HCT116 (cell line): Measurements from ENCODE around the gene POC1A. TPM values are rescaled to one million over a fixed set of nuclear protein-coding genes. Genes with fewer than 3 reads are reported as not detected.
"Not testable (repeated sequence)": the region's sequence is repeated elsewhere in the genome, so short reads cannot be mapped to it uniquely, and the experiment has no call there.

Source experiments
- ATAC-seq: fragments of 200-7000 bp; cut with Tn5 transposase; 2 replicates; pipeline ENCODE4 v1.9.1; 2020; ENCODE audit warnings: mild to moderate bottlenecking, moderate library complexity
- BruUV-seq: library from RNA; stranded (reverse); fragments of 400-500 nt; replicated peaks from 2 replicates; lab custom pipeline; 2021; lab: Mats Ljungman, UMichigan
- CTCF ChIA-PET: fragments of 300-600 bp; sonication (Branson Sonifier 250); formaldehyde crosslinking; loops from one replicate; lab custom pipeline; 2021; ENCODE audit warnings: antibody characterized with exemption; lab: Charles Lee
- POLR2A ChIA-PET: fragments of 300-600, 350-600 bp; sonication (Branson Sonifier 250); formaldehyde crosslinking; loops from one replicate; lab custom pipeline; 2021; ENCODE audit warnings: antibody characterized with exemption; lab: Charles Lee
- RAD21 ChIA-PET, 2 experiments: fragments of 300-600 bp; sonication (Branson Sonifier 250); formaldehyde crosslinking; loops; one replicate each; lab custom pipeline; 2023; ENCODE audit warnings: low total read pairs in 2 of 2; ENCODE audit not compliant: uncharacterized antibody in 2 of 2, unreplicated experiment in 2 of 2, low non-redundant PET in 1 of 2; lab: Charles Lee
- DNase-seq: peaks from one replicate; pipeline ENCODE4 v3.0.0-alpha.2; 2010; ENCODE audit warnings: low read depth, low spot score
- H2AFZ ChIP-seq: fragments of 200-600 bp; shearing (Covaris generic), sonication (generic); 2 replicates; pipeline ENCODE4 v1.6.1; 2017; ENCODE audit warnings: low read depth, mixed run types, mixed read lengths, antibody characterized with exemption, low read length; ENCODE audit not compliant: poor library complexity, severe bottlenecking
- H3K27ac ChIP-seq: 2 replicates; pipeline ENCODE4 v1.5.1; 2012; ENCODE audit warnings: low read depth, low read length
- H3K27me3 ChIP-seq: fragments of 200-600 bp; sonication (generic); 2 replicates; pipeline ENCODE4 v1.6.1; 2016; ENCODE audit warnings: mixed run types, low read length, mixed read lengths; ENCODE audit not compliant: insufficient read depth
- H3K36me3 ChIP-seq, 2 experiments: fragments of 200-500 bp in 1 of 2; fragments of 200-600 bp in 1 of 2; sonication (Bioruptor generic) in 1 of 2; sonication (generic) in 1 of 2; 2 replicates each; pipeline versions ENCODE4 v1.5.1 to v1.6.1; 2014 to 2016; ENCODE audit warnings: low read length in 2 of 2, inconsistent platforms in 1 of 2, mixed read lengths in 1 of 2, mixed run types in 1 of 2; ENCODE audit not compliant: insufficient read depth in 2 of 2, control insufficient read depth in 1 of 2
- H3K4me1 ChIP-seq, 2 experiments: fragments of 200-600 bp in 1 of 2; sonication (generic) in 1 of 2; 2 replicates each; pipeline versions ENCODE4 v1.5.1 to v1.6.1; 2012 to 2017; ENCODE audit warnings: low read length in 2 of 2, inconsistent platforms in 1 of 2, mild to moderate bottlenecking in 1 of 2, mixed read lengths in 1 of 2, mixed run types in 1 of 2, moderate library complexity in 1 of 2; ENCODE audit not compliant: insufficient read depth in 2 of 2, control insufficient read depth in 1 of 2
- H3K4me2 ChIP-seq: fragments of 200-600 bp; sonication (generic); 2 replicates; pipeline ENCODE4 v1.6.1; 2017; ENCODE audit warnings: mixed run types, low read length, mixed read lengths
- H3K4me3 ChIP-seq, 2 experiments: fragments of 200-600 bp in 1 of 2; sonication (generic) in 1 of 2; replicated peaks in 1 of 2; 2 replicates each; pipeline ENCODE4 v1.5.1; 2011 to 2016; ENCODE audit warnings: low read length in 2 of 2, control low read depth in 1 of 2, low read depth in 1 of 2, mild to moderate bottlenecking in 1 of 2, mixed read lengths in 1 of 2, mixed run types in 1 of 2
- H3K79me2 ChIP-seq: fragments of 200-600 bp; sonication (generic); 2 replicates; pipeline ENCODE4 v1.6.1; 2017; ENCODE audit warnings: mild to moderate bottlenecking, mixed run types, low read length, moderate library complexity, mixed read lengths; ENCODE audit not compliant: insufficient read depth
- H3K9ac ChIP-seq: fragments of 200-600 bp; sonication (generic); 2 replicates; pipeline ENCODE4 v1.6.1; 2016; ENCODE audit warnings: low read length, mixed read lengths
- H3K9me2 ChIP-seq: fragments of 200-600 bp; sonication (generic), shearing (Covaris generic); 2 replicates; pipeline ENCODE4 v1.6.1; 2017; ENCODE audit warnings: mixed run types, mild to moderate bottlenecking, moderate library complexity; ENCODE audit not compliant: insufficient read depth
- H3K9me3 ChIP-seq, 2 experiments: fragments of 200-500 bp in 1 of 2; fragments of 200-600 bp in 1 of 2; sonication (Bioruptor generic) in 1 of 2; sonication (generic) in 1 of 2; 2 replicates each; pipeline ENCODE4 v1.6.1; 2014 to 2017; ENCODE audit warnings: low read length in 2 of 2, mixed read lengths in 2 of 2, inconsistent platforms in 1 of 2, low read depth in 1 of 2, mild to moderate bottlenecking in 1 of 2, mixed run types in 1 of 2, moderate library complexity in 1 of 2; ENCODE audit not compliant: control insufficient read depth in 1 of 2, insufficient read depth in 1 of 2
- H4K20me1 ChIP-seq: fragments of 200-600 bp; sonication (generic), shearing (Covaris generic); 2 replicates; pipeline ENCODE4 v1.6.1; 2017; ENCODE audit warnings: mixed run types, mild to moderate bottlenecking, moderate library complexity; ENCODE audit not compliant: insufficient read depth
- CBX3 ChIP-seq: IDR thresholded peaks from 2 replicates; pipeline ENCODE4 v1.6.1; 2012; ENCODE audit warnings: low read depth
- CEBPB ChIP-seq: IDR thresholded peaks from 2 replicates; pipeline ENCODE4 v1.6.1; 2012; ENCODE audit warnings: low read depth
- EGR1 ChIP-seq: IDR thresholded peaks from 2 replicates; pipeline ENCODE4 v1.6.1; 2012; ENCODE audit warnings: low read depth
- FOSL1 ChIP-seq: IDR thresholded peaks from 2 replicates; pipeline ENCODE4 v1.6.1; 2012; ENCODE audit warnings: low read depth
- JUND ChIP-seq: IDR thresholded peaks from 2 replicates; pipeline ENCODE4 v1.6.1; 2012
- POLR2AphosphoS5 ChIP-seq: IDR thresholded peaks from 2 replicates; pipeline ENCODE4 v1.6.1; 2011; ENCODE audit warnings: mild to moderate bottlenecking, low read depth, low read length, moderate library complexity
- RAD21 ChIP-seq: IDR thresholded peaks from 2 replicates; pipeline ENCODE4 v1.6.1; 2012; ENCODE audit warnings: low read depth, mild to moderate bottlenecking
- SP1 ChIP-seq: IDR thresholded peaks from 2 replicates; pipeline ENCODE4 v1.6.1; 2012; ENCODE audit warnings: low read depth
- SRF ChIP-seq: IDR thresholded peaks from 2 replicates; pipeline ENCODE4 v1.6.1; 2012; ENCODE audit warnings: low read depth
- TCF7L2 ChIP-seq: IDR thresholded peaks from 2 replicates; pipeline ENCODE4 v1.7.0; 2011; ENCODE audit warnings: borderline replicate concordance, inconsistent platforms; ENCODE audit not compliant: insufficient read depth, insufficient read length; ENCODE audit errors: extremely low read depth
- ZNF274 ChIP-seq: fragments of 200-500 bp; sonication (Bioruptor generic); IDR thresholded peaks from 2 replicates; pipeline ENCODE4 v1.6.1; 2014; ENCODE audit warnings: mild to moderate bottlenecking, low read depth, low read length, inconsistent platforms
- intact Hi-C: fragments of 100-400 bp; cut with micrococcal nuclease; formaldehyde crosslinking; loops from 2 replicates; pipeline ENCODE4 v1.10.0; 2022
- total RNA-seq: library from RNA; stranded (reverse); gene quantifications from one replicate; pipeline ENCODE4 v1.2.1, GENCODE V29; 2021; ENCODE audit not compliant: unreplicated experiment
- TF ChIP-seq, protein P1 (sequence below): IDR thresholded peaks from 2 replicates; pipeline ENCODE4 v1.6.1; 2012
- TF ChIP-seq, protein P2 (sequence below), 3 experiments: fragments of 200-600 bp in 1 of 3; sonication (generic) in 1 of 3; IDR thresholded peaks in 2 of 3; conservative IDR thresholded peaks in 1 of 3; 2 replicates each; pipeline ENCODE4 v1.5.1; 2012 to 2017; ENCODE audit warnings: low read depth in 2 of 3, low read length in 2 of 3, antibody characterized with exemption in 1 of 3, borderline replicate concordance in 1 of 3, control low read depth in 1 of 3, mild to moderate bottlenecking in 1 of 3, mixed read lengths in 1 of 3, mixed run types in 1 of 3, moderate library complexity in 1 of 3; ENCODE audit not compliant: insufficient read depth in 1 of 3

POC1A gene
- total RNA-seq, 1 experiment from 2014 or later: 34.0 TPM

DNA sequence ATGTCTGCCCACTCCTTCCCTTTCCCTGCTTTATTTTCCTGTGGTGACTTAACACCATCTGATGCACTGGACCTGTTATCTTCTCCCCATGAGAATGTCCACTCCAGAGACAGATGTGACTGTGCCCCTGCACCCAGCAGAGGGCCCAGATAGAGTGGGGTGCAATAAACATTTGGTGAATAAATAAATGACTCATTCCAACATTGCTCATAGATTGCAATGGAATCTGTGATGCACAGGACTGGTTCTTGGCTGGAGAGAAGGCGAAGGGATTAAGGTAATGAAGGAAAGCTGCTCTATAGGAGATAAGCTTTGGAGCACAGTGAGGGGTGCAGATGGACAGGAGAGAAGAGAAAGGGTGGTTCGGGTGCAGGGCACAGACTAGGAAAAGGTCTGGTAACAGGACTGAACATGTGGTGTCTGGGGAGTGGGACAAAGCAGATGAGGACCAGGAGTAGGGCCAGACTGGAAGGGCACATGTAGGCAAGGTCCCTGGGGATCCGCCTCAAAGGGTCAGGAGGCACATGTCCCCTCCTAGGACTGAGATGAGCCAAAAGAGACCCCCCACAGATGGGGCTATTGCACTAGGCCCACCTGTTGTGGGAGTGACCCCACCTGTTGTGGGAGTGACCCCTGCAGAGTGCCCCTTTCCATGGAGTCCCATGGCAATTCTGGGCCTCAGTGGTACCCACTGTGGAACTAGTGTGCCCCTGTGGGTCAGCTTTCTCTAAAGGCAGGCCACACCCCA lies 17.5 kb upstream of the POC1A start:
- peak overlapping the region; percentile 31 for H3K4me2 ChIP-seq
- ChIA-PET RAD21 (no interaction called here), POLR2A (interaction anchor here (2.7 kb wide), 1 partner anchor 17 kb away, joined by 13 read pairs; the partner anchor contains the start of gene POC1A), CTCF (no interaction called here)
- intact Hi-C loops: no loop called here
- H4K20me1 ChIP-seq: no peaks in the 10 kb centered on the region
- no peaks in the 10 kb centered on the region for H3K79me2 ChIP-seq
- peaks cover 6 to 15% of the 10 kb centered on the region in 2 experiments; a peak in 3 of 4 replicates for H3K4me1 ChIP-seq
- DNase-seq: peak; percentile 27
- H3K27me3 ChIP-seq: no peaks in the 10 kb centered on the region
- H3K9ac ChIP-seq: no peak overlapping the region
- ATAC-seq: peak; percentile 68
- no peaks in the 10 kb centered on the region for H3K9me3 ChIP-seq
- no peak overlapping the region for H2AFZ ChIP-seq
- H3K27ac ChIP-seq: no peak overlapping the region
- H3K4me3 ChIP-seq: no peak overlapping the region
- no peaks in the 10 kb centered on the region for H3K36me3 ChIP-seq
- no TSS peak for BruUV-seq
- H3K9me2 ChIP-seq: no peaks in the 10 kb centered on the region
- TF ChIP-seq EGR1 (0 out of 2 replicates have a peak, but pooled peaks have one; percentile 44), FOSL1 (peak; percentile 98), TCF7L2 (no peak), SP1 (peak; percentile 86), CEBPB (peak; percentile 88), POLR2AphosphoS5 (peak; percentile 32; the same call in 1 of the 2 replicates), RAD21 (peak; percentile 38; the same call in 1 of the 2 replicates), SRF (peak; percentile 41; the same call in 1 of the 2 replicates), CBX3 (peak; percentile 83), JUND (peak; percentile 93), ZNF274 (no peak)
- TF ChIP-seq, protein P1, sequence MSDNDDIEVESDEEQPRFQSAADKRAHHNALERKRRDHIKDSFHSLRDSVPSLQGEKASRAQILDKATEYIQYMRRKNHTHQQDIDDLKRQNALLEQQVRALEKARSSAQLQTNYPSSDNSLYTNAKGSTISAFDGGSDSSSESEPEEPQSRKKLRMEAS: no peak; the same call in 1 of the 2 replicates
- TF ChIP-seq, protein P2, sequence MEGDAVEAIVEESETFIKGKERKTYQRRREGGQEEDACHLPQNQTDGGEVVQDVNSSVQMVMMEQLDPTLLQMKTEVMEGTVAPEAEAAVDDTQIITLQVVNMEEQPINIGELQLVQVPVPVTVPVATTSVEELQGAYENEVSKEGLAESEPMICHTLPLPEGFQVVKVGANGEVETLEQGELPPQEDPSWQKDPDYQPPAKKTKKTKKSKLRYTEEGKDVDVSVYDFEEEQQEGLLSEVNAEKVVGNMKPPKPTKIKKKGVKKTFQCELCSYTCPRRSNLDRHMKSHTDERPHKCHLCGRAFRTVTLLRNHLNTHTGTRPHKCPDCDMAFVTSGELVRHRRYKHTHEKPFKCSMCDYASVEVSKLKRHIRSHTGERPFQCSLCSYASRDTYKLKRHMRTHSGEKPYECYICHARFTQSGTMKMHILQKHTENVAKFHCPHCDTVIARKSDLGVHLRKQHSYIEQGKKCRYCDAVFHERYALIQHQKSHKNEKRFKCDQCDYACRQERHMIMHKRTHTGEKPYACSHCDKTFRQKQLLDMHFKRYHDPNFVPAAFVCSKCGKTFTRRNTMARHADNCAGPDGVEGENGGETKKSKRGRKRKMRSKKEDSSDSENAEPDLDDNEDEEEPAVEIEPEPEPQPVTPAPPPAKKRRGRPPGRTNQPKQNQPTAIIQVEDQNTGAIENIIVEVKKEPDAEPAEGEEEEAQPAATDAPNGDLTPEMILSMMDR (IDR thresholded peaks at IDR 0.05 in 2 of 3, conservative IDR thresholded peaks at IDR 0.05 in 1 of 3; ENCODE audit: borderline replicate concordance in 1 of 3, insufficient read depth in 1 of 3, low read depth in 2 of 3, low read length in 2 of 3): peak in 1 of 3 experiments; percentile 9; a peak in 1 of 6 replicates

DNA sequence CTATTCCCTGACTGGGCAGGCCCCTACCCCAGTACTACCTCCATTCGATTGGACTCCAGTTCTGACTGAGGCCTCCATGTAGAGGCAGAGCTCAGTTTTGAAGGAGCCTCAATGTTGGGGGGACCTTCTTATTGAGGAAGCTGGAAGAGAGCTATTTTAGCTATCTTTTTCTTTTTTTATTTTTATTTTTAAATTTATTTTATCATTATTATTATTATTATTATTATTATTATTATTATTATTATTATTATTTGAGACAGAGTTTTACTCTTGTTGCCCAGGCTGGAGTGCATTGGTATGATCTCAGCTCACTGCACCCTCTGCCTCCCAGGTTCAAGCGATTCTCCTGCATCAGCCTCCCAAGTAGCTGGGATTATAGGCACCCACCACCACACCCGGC lies 16.0 kb upstream of the POC1A start:
- not testable (repeated sequence) for BruUV-seq

More for the DNA sequence above, 16.0 kb upstream of the POC1A start:
- ChIA-PET CTCF (interaction anchor here (1.4 to 1.6 kb wide), 2 partner anchors 16 to 129 kb away, joined by 3 to 5 read pairs; partner anchors contain the start of gene POC1A), POLR2A (interaction anchor here (0.9 to 2.7 kb wide), 4 partner anchors 10 to 17 kb away, joined by 3 to 13 read pairs (median 4); partner anchors contain the start of gene POC1A)
- RAD21 ChIA-PET, H4K20me1 ChIP-seq, H2AFZ ChIP-seq, H3K9me2 ChIP-seq, H3K27ac ChIP-seq, H3K9ac ChIP-seq, H3K9me3 ChIP-seq, H3K79me2 ChIP-seq, DNase-seq, H3K4me3 ChIP-seq, ATAC-seq, H3K27me3 ChIP-seq, H3K36me3 ChIP-seq, intact Hi-C loops, H3K4me2 ChIP-seq: not testable (repeated sequence)
- peaks cover 6 to 15% of the 10 kb centered on the region in 2 experiments; a peak in 3 of 4 replicates for H3K4me1 ChIP-seq
